ENCODE data around the gene CRYBG3.

DNA sequence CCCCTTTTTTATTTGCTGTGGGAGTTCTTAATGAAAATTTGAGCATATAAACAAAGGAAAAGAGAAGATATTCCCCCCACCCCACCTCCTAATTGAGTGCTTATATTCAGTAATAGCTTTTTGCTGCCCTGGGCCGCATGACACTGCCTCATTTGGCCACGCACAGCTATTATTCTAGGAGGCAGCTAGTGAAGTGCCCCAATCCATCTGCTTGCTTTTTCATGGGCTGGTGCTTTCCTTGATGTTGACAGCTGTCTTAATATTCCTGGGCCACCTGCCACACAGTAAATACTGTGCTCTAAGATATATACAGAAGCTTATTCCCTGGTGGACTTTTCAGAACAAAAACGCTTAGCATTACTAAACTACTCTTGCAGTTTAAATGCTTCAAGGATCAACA is 3.8 kb upstream of the CRYBG3 start:
- TF ChIP-seq, protein P1, sequence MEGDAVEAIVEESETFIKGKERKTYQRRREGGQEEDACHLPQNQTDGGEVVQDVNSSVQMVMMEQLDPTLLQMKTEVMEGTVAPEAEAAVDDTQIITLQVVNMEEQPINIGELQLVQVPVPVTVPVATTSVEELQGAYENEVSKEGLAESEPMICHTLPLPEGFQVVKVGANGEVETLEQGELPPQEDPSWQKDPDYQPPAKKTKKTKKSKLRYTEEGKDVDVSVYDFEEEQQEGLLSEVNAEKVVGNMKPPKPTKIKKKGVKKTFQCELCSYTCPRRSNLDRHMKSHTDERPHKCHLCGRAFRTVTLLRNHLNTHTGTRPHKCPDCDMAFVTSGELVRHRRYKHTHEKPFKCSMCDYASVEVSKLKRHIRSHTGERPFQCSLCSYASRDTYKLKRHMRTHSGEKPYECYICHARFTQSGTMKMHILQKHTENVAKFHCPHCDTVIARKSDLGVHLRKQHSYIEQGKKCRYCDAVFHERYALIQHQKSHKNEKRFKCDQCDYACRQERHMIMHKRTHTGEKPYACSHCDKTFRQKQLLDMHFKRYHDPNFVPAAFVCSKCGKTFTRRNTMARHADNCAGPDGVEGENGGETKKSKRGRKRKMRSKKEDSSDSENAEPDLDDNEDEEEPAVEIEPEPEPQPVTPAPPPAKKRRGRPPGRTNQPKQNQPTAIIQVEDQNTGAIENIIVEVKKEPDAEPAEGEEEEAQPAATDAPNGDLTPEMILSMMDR (IDR thresholded peaks at IDR 0.05; ENCODE audit: low read depth, low read length), result no peak
- TF ChIP-seq POLR2A (IDR thresholded peaks at IDR 0.05; ENCODE audit: extremely low read depth, insufficient read length) (no peak), MYC (IDR thresholded peaks at IDR 0.05; ENCODE audit: low read depth, low read length) (no peak)
- TF ChIP-seq, protein P2, sequence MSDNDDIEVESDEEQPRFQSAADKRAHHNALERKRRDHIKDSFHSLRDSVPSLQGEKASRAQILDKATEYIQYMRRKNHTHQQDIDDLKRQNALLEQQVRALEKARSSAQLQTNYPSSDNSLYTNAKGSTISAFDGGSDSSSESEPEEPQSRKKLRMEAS (IDR thresholded peaks at IDR 0.05; ENCODE audit: low read depth, low read length), result no peak
